ENCODE results near the gene C10orf67.

The C10orf67 gene

DNA sequence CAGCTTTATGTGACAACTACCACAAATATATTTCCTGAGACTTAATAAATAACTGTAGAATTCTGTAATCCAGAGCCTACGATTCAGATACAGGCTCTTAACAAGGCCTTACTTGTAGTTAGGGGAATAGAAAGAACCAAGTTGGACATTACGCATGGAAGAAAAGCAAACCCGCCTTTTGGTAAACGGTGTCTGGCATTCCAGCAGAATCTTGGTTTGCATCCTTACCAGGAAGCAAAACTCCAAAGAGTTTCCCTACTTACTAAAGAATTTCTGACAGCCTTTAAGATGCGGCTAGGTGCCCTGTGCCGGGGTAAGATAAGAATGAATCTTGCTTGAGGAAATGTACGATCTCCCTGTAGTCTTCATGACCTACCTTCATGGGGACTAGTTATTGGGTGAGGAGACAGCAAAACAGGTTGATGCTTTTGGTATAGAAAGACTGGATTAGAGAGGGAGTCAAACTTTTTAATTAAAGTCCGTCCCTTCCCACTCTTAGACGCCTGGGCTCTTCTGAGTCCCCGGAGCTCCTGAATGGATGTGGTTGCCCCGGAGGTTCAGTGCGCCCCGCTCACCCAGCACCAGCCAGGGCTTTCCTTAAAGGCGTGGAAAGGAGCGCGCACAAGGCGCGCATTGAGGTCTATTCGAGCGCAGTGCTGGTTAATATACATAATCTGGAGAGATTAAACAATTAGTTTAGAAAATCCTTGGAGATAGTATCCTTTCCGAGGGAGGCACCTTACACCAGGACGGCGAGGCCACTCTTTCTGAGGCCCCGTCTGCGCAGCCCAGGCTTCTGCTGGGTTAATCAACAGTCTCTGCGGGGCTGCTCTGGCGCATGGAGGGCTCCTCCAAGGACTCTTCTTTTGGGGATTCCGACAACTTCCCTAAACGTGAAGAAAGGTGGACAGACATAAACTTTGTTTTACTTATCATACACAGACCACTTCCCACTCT lies 140.9 kb downstream of the C10orf67 start:
- no peak for TF ChIP-seq CTCF (IDR thresholded peaks at IDR 0.05; ENCODE audit: poor library complexity, severe bottlenecking)
- Histone ChIP-seq H3K4me3 (ENCODE audit: severe bottlenecking) (no peak overlapping the region), H3K27me3 (ENCODE audit: insufficient read depth, poor library complexity, severe bottlenecking) (peaks cover 94% of the 10 kb centered on the region), H3K27ac (ENCODE audit: poor library complexity, severe bottlenecking) (no peak overlapping the region), H3K9me3 (ENCODE audit: severe bottlenecking) (no peaks in the 10 kb centered on the region), H3K36me3 (ENCODE audit: low read depth) (no peaks in the 10 kb centered on the region), H3K4me1 (ENCODE audit: insufficient read depth, poor library complexity, severe bottlenecking) (no peaks in the 10 kb centered on the region)
- no peak for DNase-seq (ENCODE audit: low spot score)
- ATAC-seq (ENCODE audit: low read depth): no peak

GRCh38 chr10:23202779-23203178 lies 141.8 kb downstream of the C10orf67 start:
- ATAC-seq (ENCODE audit: low read depth) (no peak), DNase-seq (ENCODE audit: low spot score) (no peak)
- no peak overlapping the region for H3K4me3 ChIP-seq (ENCODE audit: severe bottlenecking)
- no peak overlapping the region for H3K27ac ChIP-seq (ENCODE audit: poor library complexity, severe bottlenecking)
- no peaks in the 10 kb centered on the region for H3K36me3 ChIP-seq (ENCODE audit: low read depth)
- no peaks in the 10 kb centered on the region for H3K9me3 ChIP-seq (ENCODE audit: severe bottlenecking)
- TF ChIP-seq CTCF (IDR thresholded peaks at IDR 0.05; ENCODE audit: poor library complexity, severe bottlenecking): no peak
- peaks cover 100% of the 10 kb centered on the region for H3K27me3 ChIP-seq (ENCODE audit: insufficient read depth, poor library complexity, severe bottlenecking)
- no peaks in the 10 kb centered on the region for H3K4me1 ChIP-seq (ENCODE audit: insufficient read depth, poor library complexity, severe bottlenecking)

DNA sequence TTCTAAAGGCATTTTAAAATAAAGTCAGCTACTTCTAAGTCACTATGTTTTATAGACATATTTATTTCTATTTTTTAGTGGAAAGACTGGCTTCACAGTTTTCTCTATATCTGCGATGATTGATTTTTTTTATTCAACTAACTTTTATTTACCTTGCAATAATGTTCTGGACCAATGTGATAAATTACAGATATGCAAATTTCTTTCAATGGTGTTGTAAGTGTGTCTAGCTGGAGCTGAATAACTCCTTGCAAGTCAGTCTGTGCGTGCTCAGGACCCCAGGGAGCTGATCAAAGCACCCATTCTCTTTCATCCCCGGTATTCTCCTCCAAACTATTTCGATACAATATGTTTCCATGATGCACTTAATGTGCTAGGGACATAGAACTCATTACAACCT lies 142.8 kb downstream of the C10orf67 start:
- Histone ChIP-seq H3K9me3 (ENCODE audit: severe bottlenecking) (no peaks in the 10 kb centered on the region), H3K4me1 (ENCODE audit: insufficient read depth, poor library complexity, severe bottlenecking) (no peaks in the 10 kb centered on the region), H3K27me3 (ENCODE audit: insufficient read depth, poor library complexity, severe bottlenecking) (peaks cover 100% of the 10 kb centered on the region), H3K27ac (ENCODE audit: poor library complexity, severe bottlenecking) (no peak overlapping the region), H3K36me3 (ENCODE audit: low read depth) (no peaks in the 10 kb centered on the region), H3K4me3 (ENCODE audit: severe bottlenecking) (no peak overlapping the region)
- no peak for DNase-seq (ENCODE audit: low spot score)
- TF ChIP-seq CTCF (IDR thresholded peaks at IDR 0.05; ENCODE audit: poor library complexity, severe bottlenecking): no peak
- ATAC-seq (ENCODE audit: low read depth): no peak

DNA sequence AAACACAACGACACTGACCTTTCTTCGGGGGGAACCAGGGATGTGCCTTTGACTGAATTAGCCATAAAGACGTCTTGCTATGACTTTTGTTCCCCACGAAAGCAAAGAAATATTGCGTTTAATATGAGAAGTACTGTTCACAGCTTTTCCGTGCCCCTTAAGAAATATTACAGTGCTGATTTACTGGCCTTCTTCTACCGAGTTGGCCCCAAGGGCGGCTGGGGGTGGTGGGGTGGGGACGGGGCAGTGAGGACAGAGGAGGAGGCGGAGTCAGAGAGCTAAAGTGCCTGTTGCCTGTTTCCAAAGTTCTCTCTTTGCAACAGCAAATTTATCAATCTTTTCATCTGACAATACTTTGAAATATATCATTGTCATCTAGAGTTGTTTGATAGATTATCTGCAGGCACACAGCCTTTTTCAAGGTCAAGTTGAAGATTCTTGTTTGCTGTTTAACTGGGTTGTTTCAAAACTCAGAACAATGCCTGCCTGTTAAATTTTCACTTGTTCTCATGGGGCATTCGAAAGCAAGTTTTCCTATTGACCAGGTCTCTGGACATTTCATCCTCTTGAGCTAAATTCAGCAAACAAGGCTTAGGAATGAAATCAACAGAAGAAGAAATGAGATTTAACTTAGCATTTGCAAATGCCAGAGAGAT lies 143.5 kb downstream of the C10orf67 start:
- TF ChIP-seq CTCF (IDR thresholded peaks at IDR 0.05; ENCODE audit: poor library complexity, severe bottlenecking): no peak
- H3K9me3 ChIP-seq (ENCODE audit: severe bottlenecking): no peaks in the 10 kb centered on the region
- H3K27me3 ChIP-seq (ENCODE audit: insufficient read depth, poor library complexity, severe bottlenecking): peaks cover 100% of the 10 kb centered on the region
- H3K4me3 ChIP-seq (ENCODE audit: severe bottlenecking): no peak overlapping the region
- H3K27ac ChIP-seq (ENCODE audit: poor library complexity, severe bottlenecking): no peak overlapping the region
- ATAC-seq (ENCODE audit: low read depth): no peak
- H3K4me1 ChIP-seq (ENCODE audit: insufficient read depth, poor library complexity, severe bottlenecking): no peaks in the 10 kb centered on the region
- DNase-seq (ENCODE audit: low spot score): no peak
- no peaks in the 10 kb centered on the region for H3K36me3 ChIP-seq (ENCODE audit: low read depth)

Measured in RWPE2 (cell line).